ENCODE measurements around the gene CAMK1D.

The CAMK1D gene

GRCh38 chr10:12681252-12681651 is 331.9 kb downstream of the CAMK1D start:
- Mint-ChIP-seq H3K27ac (no peak overlapping the region), H3K4me3 (no peak overlapping the region), H3K27me3 (no peaks in the 10 kb centered on the region), H3K9me3 (no peaks in the 10 kb centered on the region), H3K4me1 (peaks cover 7% of the 10 kb centered on the region), H3K36me3 (ENCODE audit: low read depth) (peaks cover 7% of the 10 kb centered on the region)
- ATAC-seq (no peak), DNase-seq (no peak)

GRCh38 chr10:12684784-12685183 is 335.4 kb downstream of the CAMK1D start:
- Mint-ChIP-seq H3K27me3 (no peaks in the 10 kb centered on the region), H3K9me3 (no peaks in the 10 kb centered on the region), H3K4me3 (no peak overlapping the region), H3K27ac (no peak overlapping the region), H3K36me3 (ENCODE audit: low read depth) (no peaks in the 10 kb centered on the region), H3K4me1 (peaks cover 7% of the 10 kb centered on the region)
- DNase-seq (no peak), ATAC-seq (no peak)

- H3K4me1 Mint-ChIP-seq, result peaks cover 7% of the 10 kb centered on the region
- no peak overlapping the region for H3K27ac Mint-ChIP-seq
- no peaks in the 10 kb centered on the region for H3K27me3 Mint-ChIP-seq
- no peak for DNase-seq
- H3K9me3 Mint-ChIP-seq, result no peaks in the 10 kb centered on the region
- no peak overlapping the region for H3K4me3 Mint-ChIP-seq
- ATAC-seq, result no peak
- no peaks in the 10 kb centered on the region for H3K36me3 Mint-ChIP-seq (ENCODE audit: low read depth)
Measured at GRCh38 chr10:12685261-12686058, 336.1 kb downstream of the CAMK1D start.

- H3K27ac Mint-ChIP-seq, result no peak overlapping the region
- no peak for ATAC-seq
- no peak for DNase-seq
- H3K9me3 Mint-ChIP-seq, result no peaks in the 10 kb centered on the region
- no peaks in the 10 kb centered on the region for H3K36me3 Mint-ChIP-seq (ENCODE audit: low read depth)
- H3K27me3 Mint-ChIP-seq, result no peaks in the 10 kb centered on the region
- peaks cover 3% of the 10 kb centered on the region for H3K4me1 Mint-ChIP-seq
- H3K4me3 Mint-ChIP-seq, result no peak overlapping the region
Measured at GRCh38 chr10:12687996-12688395, 338.6 kb downstream of the CAMK1D start.

GRCh38 chr10:12689893-12690292 is 340.5 kb downstream of the CAMK1D start:
- no peaks in the 10 kb centered on the region for H3K36me3 Mint-ChIP-seq (ENCODE audit: low read depth)
- ATAC-seq (no peak), DNase-seq (no peak)
- H3K27ac Mint-ChIP-seq, result no peak overlapping the region
- peaks cover 3% of the 10 kb centered on the region for H3K4me1 Mint-ChIP-seq
- H3K27me3 Mint-ChIP-seq, result no peaks in the 10 kb centered on the region
- H3K9me3 Mint-ChIP-seq, result no peaks in the 10 kb centered on the region
- no peak overlapping the region for H3K4me3 Mint-ChIP-seq

GRCh38 chr10:12690525-12691126 is 341.3 kb downstream of the CAMK1D start:
- ATAC-seq, result no peak
- H3K27ac Mint-ChIP-seq, result no peak overlapping the region

GRCh38 chr10:12691596-12691995 is 342.2 kb downstream of the CAMK1D start:
- H3K36me3 Mint-ChIP-seq (ENCODE audit: low read depth), result no peaks in the 10 kb centered on the region
- DNase-seq (no peak), ATAC-seq (no peak)
- peaks cover 3% of the 10 kb centered on the region for H3K4me1 Mint-ChIP-seq
- H3K27ac Mint-ChIP-seq, result no peak overlapping the region
- H3K27me3 Mint-ChIP-seq, result no peaks in the 10 kb centered on the region
- no peak overlapping the region for H3K4me3 Mint-ChIP-seq
- H3K9me3 Mint-ChIP-seq, result no peaks in the 10 kb centered on the region

More at GRCh38 chr10:12690525-12691126, 341.3 kb downstream of the CAMK1D start:
- H3K36me3 Mint-ChIP-seq (ENCODE audit: low read depth), result no peaks in the 10 kb centered on the region
- H3K4me1 Mint-ChIP-seq, result peaks cover 3% of the 10 kb centered on the region
- no peaks in the 10 kb centered on the region for H3K27me3 Mint-ChIP-seq
- no peak for DNase-seq
- no peak overlapping the region for H3K4me3 Mint-ChIP-seq
- H3K9me3 Mint-ChIP-seq, result no peaks in the 10 kb centered on the region

GRCh38 chr10:12697764-12698163 is 348.4 kb downstream of the CAMK1D start:
- no peak overlapping the region for H3K4me3 Mint-ChIP-seq
- peak overlapping the region; percentile 26 for H3K27ac Mint-ChIP-seq
- peaks cover 5% of the 10 kb centered on the region for H3K9me3 Mint-ChIP-seq
- DNase-seq (no peak), ATAC-seq (no peak)
- H3K36me3 Mint-ChIP-seq (ENCODE audit: low read depth), result peaks cover 9% of the 10 kb centered on the region
- no peaks in the 10 kb centered on the region for H3K27me3 Mint-ChIP-seq
- peaks cover 28% of the 10 kb centered on the region for H3K4me1 Mint-ChIP-seq

- no peak for DNase-seq
- ATAC-seq, result peak; percentile 76
- H3K4me3 Mint-ChIP-seq, result peak overlapping the region; percentile 55
- H3K27ac Mint-ChIP-seq, result peak overlapping the region; percentile 89
- H3K27me3 Mint-ChIP-seq, result no peaks in the 10 kb centered on the region
- H3K36me3 Mint-ChIP-seq (ENCODE audit: low read depth), result peaks cover 9% of the 10 kb centered on the region
- H3K4me1 Mint-ChIP-seq, result peaks cover 37% of the 10 kb centered on the region
- H3K9me3 Mint-ChIP-seq, result peaks cover 5% of the 10 kb centered on the region
Measured at GRCh38 chr10:12699258-12699700, 349.9 kb downstream of the CAMK1D start.

GRCh38 chr10:12699781-12700556 is 350.6 kb downstream of the CAMK1D start:
- H3K4me1 Mint-ChIP-seq, result peaks cover 41% of the 10 kb centered on the region
- peak overlapping the region; percentile 89 for H3K27ac Mint-ChIP-seq
- peaks cover 9% of the 10 kb centered on the region for H3K36me3 Mint-ChIP-seq (ENCODE audit: low read depth)
- ATAC-seq (no peak), DNase-seq (no peak)
- H3K27me3 Mint-ChIP-seq, result no peaks in the 10 kb centered on the region
- peaks cover 5% of the 10 kb centered on the region for H3K9me3 Mint-ChIP-seq
- H3K4me3 Mint-ChIP-seq, result no peak overlapping the region

GRCh38 chr10:12700557-12700874 is 351.2 kb downstream of the CAMK1D start:
- DNase-seq, result no peak
- H3K36me3 Mint-ChIP-seq (ENCODE audit: low read depth), result peaks cover 9% of the 10 kb centered on the region
- no peaks in the 10 kb centered on the region for H3K27me3 Mint-ChIP-seq
- H3K4me1 Mint-ChIP-seq, result peaks cover 42% of the 10 kb centered on the region
- peaks cover 5% of the 10 kb centered on the region for H3K9me3 Mint-ChIP-seq
- peak overlapping the region; percentile 89 for H3K27ac Mint-ChIP-seq
- no peak overlapping the region for H3K4me3 Mint-ChIP-seq
- no peak for ATAC-seq

GRCh38 chr10:12701696-12702095 is 352.3 kb downstream of the CAMK1D start:
- Mint-ChIP-seq H3K36me3 (ENCODE audit: low read depth) (peaks cover 9% of the 10 kb centered on the region), H3K9me3 (peaks cover 5% of the 10 kb centered on the region)

GRCh38 chr10:12702215-12702770 is 352.9 kb downstream of the CAMK1D start:
- peaks cover 9% of the 10 kb centered on the region for H3K36me3 Mint-ChIP-seq (ENCODE audit: low read depth)
- peaks cover 5% of the 10 kb centered on the region for H3K9me3 Mint-ChIP-seq
- ATAC-seq, result no peak
- H3K27ac Mint-ChIP-seq, result no peak overlapping the region
- no peak overlapping the region for H3K4me3 Mint-ChIP-seq
- peaks cover 49% of the 10 kb centered on the region for H3K4me1 Mint-ChIP-seq
- no peaks in the 10 kb centered on the region for H3K27me3 Mint-ChIP-seq
- DNase-seq, result no peak

More at GRCh38 chr10:12701696-12702095, 352.3 kb downstream of the CAMK1D start:
- DNase-seq (no peak), ATAC-seq (no peak)
- no peak overlapping the region for H3K27ac Mint-ChIP-seq
- H3K27me3 Mint-ChIP-seq, result no peaks in the 10 kb centered on the region
- peaks cover 44% of the 10 kb centered on the region for H3K4me1 Mint-ChIP-seq
- H3K4me3 Mint-ChIP-seq, result no peak overlapping the region

- no peak for ATAC-seq
- Mint-ChIP-seq H3K36me3 (ENCODE audit: low read depth) (peaks cover 9% of the 10 kb centered on the region), H3K27ac (no peak overlapping the region), H3K27me3 (no peaks in the 10 kb centered on the region), H3K4me1 (peaks cover 51% of the 10 kb centered on the region), H3K4me3 (no peak overlapping the region), H3K9me3 (peaks cover 5% of the 10 kb centered on the region)
- DNase-seq, result no peak
Measured at GRCh38 chr10:12703126-12703525, 353.8 kb downstream of the CAMK1D start.

Data from activated naive CD8-positive, alpha-beta T cell treated with anti-CD3 and anti-CD28 coated beads, Interleukin-2, amount 50 U/mL, for 24 hours (primary cell).